ENCODE results near the gene SNAI3.

GRCh38 chr16:88703486-88704309 is 17.4 kb upstream of the SNAI3 start:
- no peak for TF ChIP-seq CTCF (IDR thresholded peaks at IDR 0.05)
- no peak for TF ChIP-seq POLR2A (IDR thresholded peaks at IDR 0.05)

All from uterus (tissue), 2 donors.